Suprapubic skin (tissue), 4 donors: ENCODE results near the gene BAZ2B.

ENCODE experiments used
- CTCF ChIP-seq, 2 donors: fragments of 200-600 bp in 1 of 2; fragments of 450-650 bp in 1 of 2; sonication (generic) in 1 of 2; IDR thresholded peaks; one replicate each; pipeline ENCODE4 v1.5.1; 2016 to 2019; ENCODE audit warnings: antibody characterized with exemption in 2 of 2, mild to moderate bottlenecking in 1 of 2, moderate library complexity in 1 of 2
- EP300 ChIP-seq: sonication (generic); formaldehyde crosslinking; IDR thresholded peaks from one replicate; pipeline ENCODE4 v1.6.1; 2017; ENCODE audit warnings: antibody characterized with exemption
- POLR2A ChIP-seq, 2 donors: fragments of 450-650 bp; IDR thresholded peaks; one replicate each; pipeline ENCODE4 v1.6.1; 2017; ENCODE audit warnings: antibody characterized with exemption in 2 of 2, mild to moderate bottlenecking in 2 of 2, moderate library complexity in 2 of 2
- POLR2AphosphoS5 ChIP-seq, 3 donors: sonication (generic); formaldehyde crosslinking; IDR thresholded peaks; one replicate each; pipeline ENCODE4 v1.6.1; 2017; ENCODE audit warnings: antibody characterized with exemption in 3 of 3

- TF ChIP-seq CTCF (IDR thresholded peaks at IDR 0.05): no peak
- no peak for TF ChIP-seq POLR2A (IDR thresholded peaks at IDR 0.05)
- TF ChIP-seq POLR2AphosphoS5 (IDR thresholded peaks at IDR 0.05): no peak
- no peak for TF ChIP-seq EP300
Measured at GRCh38 chr2:159508140-159508539, 108.2 kb downstream of the BAZ2B start.
